ENCODE data around the gene KRTAP20-2. TPM values are rescaled to one million over a fixed set of nuclear protein-coding genes. Genes with fewer than 3 reads are reported as not detected.

KRTAP20-2 gene
- total RNA-seq, 1 donor = not detected

DNA sequence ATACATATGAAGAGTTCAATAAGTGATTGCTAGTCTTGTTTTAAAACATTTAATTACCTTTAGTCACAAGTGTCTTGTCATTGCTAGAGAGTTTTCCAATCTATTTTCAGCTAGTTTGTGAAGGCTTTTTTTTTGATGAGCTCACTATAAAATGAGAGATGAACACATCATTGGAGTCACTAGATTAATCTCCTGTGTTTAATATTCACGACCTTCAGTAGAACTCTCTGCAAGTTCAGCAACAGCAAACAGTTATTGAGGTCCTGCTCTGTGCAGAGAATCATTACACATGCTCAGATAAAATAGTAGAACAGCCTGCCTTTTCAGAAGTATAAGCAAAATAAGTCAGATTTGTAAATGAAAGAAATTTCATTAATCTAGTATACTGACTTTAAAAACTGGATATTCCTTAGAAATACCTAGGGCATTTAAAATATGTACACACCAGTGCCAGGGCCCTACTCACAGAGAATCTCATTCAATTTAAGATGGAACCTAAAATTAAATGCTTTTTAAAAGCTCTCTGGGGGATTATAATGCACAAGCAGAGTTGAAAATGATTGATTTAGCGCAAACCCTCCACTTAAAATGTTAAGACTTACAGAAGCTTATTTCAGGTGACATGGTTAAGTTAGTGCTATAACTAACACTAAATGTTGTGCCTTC lies 38.1 kb downstream of the KRTAP20-2 start:
- no peak for DNase-seq (ENCODE audit: low read depth in 2 of 3, low spot score in 2 of 3)

DNA sequence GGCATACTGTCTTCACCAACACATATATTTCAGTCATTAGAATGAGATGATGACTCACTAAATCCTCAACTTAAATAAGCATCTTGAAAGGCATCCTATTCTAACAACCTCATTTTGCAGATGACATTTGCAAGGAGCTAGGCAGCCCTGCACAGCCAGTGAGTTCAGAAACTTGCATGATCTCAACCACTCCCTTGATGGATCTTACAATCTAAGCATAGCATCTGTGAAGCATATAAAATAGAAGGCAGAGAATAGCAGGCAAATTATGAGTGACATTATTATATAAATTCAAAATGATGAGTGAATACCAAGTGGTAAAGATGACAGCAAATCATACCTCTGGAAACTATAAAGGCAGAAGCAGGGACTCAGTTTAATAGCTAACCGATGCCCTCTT lies 39.3 kb downstream of the KRTAP20-2 start:
- no peak for DNase-seq (ENCODE audit: low read depth in 2 of 3, low spot score in 2 of 3)

DNA sequence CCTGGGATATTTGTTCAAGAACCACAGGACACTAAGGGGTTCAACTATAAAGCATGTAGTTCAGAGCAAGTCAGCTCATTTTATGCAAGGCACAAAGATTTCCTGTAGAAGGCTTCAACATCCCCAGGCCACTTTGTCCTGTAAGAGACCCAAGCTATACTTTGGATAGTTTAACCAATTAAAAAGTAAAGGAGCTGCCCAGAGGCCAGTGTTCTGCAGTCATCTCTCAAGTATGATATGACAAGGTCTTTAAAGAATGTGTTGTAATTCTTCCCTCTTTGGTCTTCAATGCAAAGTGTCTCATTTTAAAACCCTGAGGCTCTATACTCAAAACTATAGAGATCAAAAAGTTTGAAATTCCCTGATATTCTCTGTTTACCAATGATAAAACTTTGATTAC lies 41.7 kb downstream of the KRTAP20-2 start:
- no peak for DNase-seq (ENCODE audit: low read depth in 2 of 3, low spot score in 2 of 3)

DNA sequence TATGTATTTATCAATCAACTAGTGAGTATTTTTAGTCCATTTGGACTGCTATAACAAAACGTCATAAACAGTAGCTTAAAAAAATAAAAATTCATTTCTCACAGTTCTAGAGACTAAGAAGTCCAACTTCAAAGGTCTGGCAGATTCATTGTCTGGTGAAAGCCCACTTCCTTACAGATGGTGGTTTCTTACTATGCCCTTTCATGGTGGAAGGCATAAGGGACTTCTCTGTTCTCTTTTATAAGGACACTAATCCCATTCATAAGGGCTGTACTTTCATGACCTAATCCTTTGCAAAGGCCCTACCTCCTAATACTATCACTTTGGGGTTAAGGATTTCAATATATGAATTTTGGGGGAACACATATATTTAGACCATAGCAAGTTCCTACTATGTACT lies 45.6 kb downstream of the KRTAP20-2 start:
- no peak for DNase-seq (ENCODE audit: low read depth in 2 of 3, low spot score in 2 of 3)

DNA sequence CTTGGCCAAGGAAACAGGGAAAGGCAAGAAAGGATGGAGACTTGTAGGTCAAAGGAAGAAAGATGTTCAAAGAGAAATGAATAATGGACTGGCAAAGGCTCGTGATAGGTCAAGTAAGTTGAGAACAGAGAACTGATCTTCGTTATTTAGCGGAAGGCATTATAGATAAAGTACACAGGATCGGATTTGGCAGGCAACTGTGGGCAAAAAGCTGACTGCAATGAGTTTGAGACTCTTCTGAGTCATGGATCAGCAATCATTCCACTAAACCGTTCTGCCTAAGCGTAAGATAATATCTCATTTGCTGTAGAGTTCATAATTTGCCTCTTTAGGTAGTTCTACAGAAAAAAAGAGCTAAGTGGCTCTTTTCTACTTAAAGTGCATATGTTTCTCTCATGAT lies 49.5 kb downstream of the KRTAP20-2 start:
- no peak for DNase-seq (ENCODE audit: low read depth in 2 of 3, low spot score in 2 of 3)

Small RNAs within 50 kb of the gene (small RNA-seq; reads per million reads assigned to genes)
- gene KRTAP20-1 = not detected
- gene KRTAP20-3 = not detected
- gene KRTAP20-4 = not detected
- not detected for gene KRTAP22-1
- not detected for gene KRTAP22-2

Other genes starting within 250 kb of the KRTAP20-2 start
- gene KRTAP13-1, start 239.2 kb upstream of the KRTAP20-2 start, total RNA-seq = 0.27 TPM
- gene KRTAP13-3, start 209.3 kb upstream of the KRTAP20-2 start, total RNA-seq = not detected
- not detected for gene KRTAP13-4, start 205.0 kb upstream of the KRTAP20-2 start, total RNA-seq
- not detected for gene KRTAP15-1, start 194.9 kb upstream of the KRTAP20-2 start, total RNA-seq
- gene KRTAP19-1, start 154.8 kb upstream of the KRTAP20-2 start, total RNA-seq = not detected
- not detected for gene KRTAP19-2, start 147.8 kb upstream of the KRTAP20-2 start, total RNA-seq
- gene KRTAP19-3, start 143.2 kb upstream of the KRTAP20-2 start, total RNA-seq = not detected
- not detected for gene KRTAP19-4, start 138.0 kb upstream of the KRTAP20-2 start, total RNA-seq
- not detected for gene KRTAP19-5, start 133.1 kb upstream of the KRTAP20-2 start, total RNA-seq
- gene KRTAP19-6, start 93.3 kb upstream of the KRTAP20-2 start, total RNA-seq = not detected
- gene KRTAP19-7, start 73.9 kb upstream of the KRTAP20-2 start, total RNA-seq = not detected
- not detected for gene KRTAP22-2, start 44.8 kb upstream of the KRTAP20-2 start, total RNA-seq
- not detected for gene KRTAP6-3, start 42.8 kb upstream of the KRTAP20-2 start, total RNA-seq
- not detected for gene KRTAP6-2, start 36.3 kb upstream of the KRTAP20-2 start, total RNA-seq
- not detected for gene KRTAP22-1, start 34.1 kb upstream of the KRTAP20-2 start, total RNA-seq
- gene KRTAP6-1, start 21.3 kb upstream of the KRTAP20-2 start, total RNA-seq = not detected
- not detected for gene KRTAP20-1, start 18.8 kb upstream of the KRTAP20-2 start, total RNA-seq
- gene KRTAP20-4, start 14.6 kb upstream of the KRTAP20-2 start, total RNA-seq = not detected
- not detected for gene KRTAP20-3, start 7.7 kb downstream of the KRTAP20-2 start, total RNA-seq
- gene KRTAP21-3, start 83.6 kb downstream of the KRTAP20-2 start, total RNA-seq = not detected
- not detected for gene KRTAP21-2, start 112.1 kb downstream of the KRTAP20-2 start, total RNA-seq
- gene KRTAP21-1, start 120.2 kb downstream of the KRTAP20-2 start, total RNA-seq = not detected
- not detected for gene KRTAP8-1, start 178.1 kb downstream of the KRTAP20-2 start, total RNA-seq
- gene KRTAP7-1, start 194.6 kb downstream of the KRTAP20-2 start, total RNA-seq = not detected
- not detected for gene KRTAP11-1, start 246.4 kb downstream of the KRTAP20-2 start, total RNA-seq

All from hematopoietic multipotent progenitor cell (in vitro differentiated cells).